GM19238 (cell line): Measurements from ENCODE around the gene ITGAX.

Source experiments
- DNase-seq: peaks from one replicate; pipeline ENCODE4 v3.0.0; 2011; ENCODE audit warnings: low spot score; ENCODE audit not compliant: insufficient read length

ITGAX gene

GRCh38 chr16:31373235-31373634 lies 18.3 kb downstream of the ITGAX start:
- no peak for DNase-seq

- DNase-seq: no peak
These were observed 20.3 kb downstream of the ITGAX start for GRCh38 chr16:31375231-31375630.

GRCh38 chr16:31376705-31377104 lies 21.7 kb downstream of the ITGAX start:
- DNase-seq: no peak

GRCh38 chr16:31377210-31377903 lies 22.4 kb downstream of the ITGAX start:
- no peak for DNase-seq

GRCh38 chr16:31380201-31380600 lies 25.2 kb downstream of the ITGAX start:
- DNase-seq: no peak

GRCh38 chr16:31382485-31383161 lies 27.6 kb downstream of the ITGAX start:
- DNase-seq: peak; percentile 65

GRCh38 chr16:31385680-31386079 lies 30.7 kb downstream of the ITGAX start:
- no peak for DNase-seq

- no peak for DNase-seq
These were observed 31.4 kb downstream of the ITGAX start for GRCh38 chr16:31386157-31386984.

GRCh38 chr16:31388535-31388934 lies 33.6 kb downstream of the ITGAX start:
- no peak for DNase-seq

- no peak for DNase-seq
These were observed 35.6 kb downstream of the ITGAX start for GRCh38 chr16:31390504-31391041.

GRCh38 chr16:31393056-31393455 lies 38.1 kb downstream of the ITGAX start, which contains the start of gene ITGAD:
ITGAD (plus strand) TSS chr16:31393335; CDS start chr16:31393361, 26 bp downstream.
- DNase-seq: no peak

- DNase-seq: no peak
These were observed 40.7 kb downstream of the ITGAX start for GRCh38 chr16:31395647-31396046.

GRCh38 chr16:31397096-31397660 lies 42.2 kb downstream of the ITGAX start:
- DNase-seq: no peak

GRCh38 chr16:31397701-31398100 lies 42.7 kb downstream of the ITGAX start:
- DNase-seq: no peak

- DNase-seq: no peak
These were observed 45.2 kb downstream of the ITGAX start for GRCh38 chr16:31400191-31400590.

GRCh38 chr16:31401436-31401835 lies 46.5 kb downstream of the ITGAX start:
- no peak for DNase-seq

- DNase-seq: no peak
These were observed 47.7 kb downstream of the ITGAX start for GRCh38 chr16:31402687-31403086.

- DNase-seq: no peak
These were observed 48.8 kb downstream of the ITGAX start for GRCh38 chr16:31403590-31404352.

- no peak for DNase-seq
These were observed 49.5 kb downstream of the ITGAX start for GRCh38 chr16:31404353-31405064.

GRCh38 chr16:31407406-31407805 lies 52.4 kb downstream of the ITGAX start:
- DNase-seq: no peak
